ENCODE results near the gene OBI1.

OBI1 gene

GRCh38 chr13:78569029-78569428 lies 89.9 kb downstream of the OBI1 start:
- DNase-seq, result no peak

GRCh38 chr13:78566631-78567030 lies 92.3 kb downstream of the OBI1 start:
- no peak for DNase-seq

Measured in DMS 273 treated with DMSO at 0.1 percent for 48 hours (cell line).